GM18517 (cell line): Measurements from ENCODE around the gene TEX53.

Experiments
- ATAC-seq: cut with Tn5 transposase; IDR thresholded peaks from one replicate; pipeline ENCODE4 v1.9.1; 2021; ENCODE audit warnings: mild to moderate bottlenecking, moderate library complexity; ENCODE audit not compliant: unreplicated experiment

The TEX53 gene

DNA sequence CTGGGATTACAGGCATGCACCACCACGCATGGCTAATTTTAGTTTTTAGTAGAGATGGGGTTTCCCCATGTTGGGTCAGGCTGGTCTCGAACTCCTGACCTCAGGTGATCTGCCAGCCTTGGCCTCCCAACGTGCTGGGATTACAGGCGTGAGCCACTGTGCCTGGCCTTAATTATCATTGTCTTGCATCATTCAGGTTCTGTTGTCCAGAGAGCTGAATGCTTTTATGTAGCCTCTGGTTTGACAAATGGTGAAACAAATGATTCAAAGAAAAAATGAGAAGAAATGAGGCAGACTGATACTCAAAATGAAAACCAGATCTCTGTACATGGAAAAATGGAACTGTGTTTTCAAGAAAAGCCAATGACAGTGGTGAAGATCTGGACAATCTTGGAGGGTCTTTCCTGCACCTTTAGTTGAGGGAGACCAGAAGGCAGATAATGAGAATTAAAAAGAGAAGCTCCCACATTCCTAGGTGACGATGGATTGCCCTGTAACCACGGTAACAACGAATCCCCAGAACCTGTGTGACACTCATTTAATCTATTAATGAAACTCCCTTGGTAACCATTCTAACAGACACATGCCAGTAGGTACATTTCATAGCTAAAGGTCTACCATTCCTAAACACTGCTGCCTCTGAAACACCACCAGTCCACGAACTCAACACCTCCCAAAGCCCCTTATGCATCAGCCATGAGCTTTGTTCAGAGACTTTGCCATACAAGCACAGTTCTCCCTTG, 22.8 kb upstream of the TEX53 start:
- ATAC-seq: no peak

- ATAC-seq: no peak
Observed at GRCh38 chr9:114678795-114679194, 21.2 kb upstream of the TEX53 start.

- no peak for ATAC-seq
Observed at GRCh38 chr9:114678130-114678529, 20.5 kb upstream of the TEX53 start.

DNA sequence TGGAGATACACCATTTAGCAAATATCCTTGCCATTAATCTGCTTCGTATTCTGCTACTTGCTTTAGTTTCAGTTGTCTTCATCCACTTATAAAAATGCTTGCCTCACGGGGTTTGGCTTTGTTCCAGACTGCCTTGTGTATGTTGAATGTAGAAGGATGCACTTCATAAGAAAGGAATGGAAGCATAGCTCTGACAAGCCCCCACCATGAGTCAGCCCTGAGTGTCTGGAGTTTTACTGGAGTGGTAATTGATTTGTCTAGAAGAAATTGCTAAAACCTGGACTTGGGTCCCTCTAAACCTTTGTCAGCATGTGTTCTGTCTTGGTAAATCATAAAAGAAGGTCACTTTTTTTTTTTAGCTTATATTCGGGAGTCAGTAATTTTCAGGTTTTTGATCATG, 19.8 kb upstream of the TEX53 start:
- no peak for ATAC-seq

GRCh38 chr9:114676901-114677300, 19.3 kb upstream of the TEX53 start:
- ATAC-seq: no peak

DNA sequence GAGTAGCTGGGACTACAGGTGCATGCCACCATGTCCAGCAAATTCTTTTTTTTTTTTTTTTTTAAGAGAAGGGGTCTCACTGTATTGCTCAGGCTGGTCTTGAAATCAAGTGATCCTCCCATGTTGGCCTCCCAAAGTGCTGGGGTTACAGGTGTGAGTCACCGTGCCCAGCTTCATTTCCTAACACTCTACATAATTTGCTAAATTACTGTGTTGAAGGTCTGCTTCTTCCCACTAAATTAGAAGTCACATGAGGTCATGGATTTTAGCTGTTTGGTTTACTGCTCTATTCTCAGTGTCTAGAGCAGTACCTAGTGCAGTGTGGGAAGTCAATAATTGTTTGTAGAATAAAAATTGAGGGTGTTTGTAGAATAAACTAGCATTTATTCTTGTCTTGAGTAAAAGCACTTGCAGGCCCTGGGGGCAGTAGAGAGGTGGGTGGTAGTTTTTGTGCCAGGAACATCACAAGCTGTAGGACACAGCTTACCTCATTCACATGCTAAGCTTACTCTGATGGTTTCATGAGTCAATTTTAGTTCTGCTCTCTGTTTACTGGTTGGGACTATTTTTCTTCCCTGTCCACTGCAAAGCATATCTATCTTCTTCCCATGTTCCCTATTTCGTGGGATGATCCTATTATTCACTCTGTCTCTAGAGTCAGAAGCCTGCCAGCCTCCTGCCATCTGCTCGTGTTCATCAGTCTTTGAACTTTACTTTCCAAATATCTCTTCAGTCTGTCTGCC, 17.4 kb upstream of the TEX53 start:
- no peak for ATAC-seq

GRCh38 chr9:114674076-114674797, 16.6 kb upstream of the TEX53 start:
- no peak for ATAC-seq

DNA sequence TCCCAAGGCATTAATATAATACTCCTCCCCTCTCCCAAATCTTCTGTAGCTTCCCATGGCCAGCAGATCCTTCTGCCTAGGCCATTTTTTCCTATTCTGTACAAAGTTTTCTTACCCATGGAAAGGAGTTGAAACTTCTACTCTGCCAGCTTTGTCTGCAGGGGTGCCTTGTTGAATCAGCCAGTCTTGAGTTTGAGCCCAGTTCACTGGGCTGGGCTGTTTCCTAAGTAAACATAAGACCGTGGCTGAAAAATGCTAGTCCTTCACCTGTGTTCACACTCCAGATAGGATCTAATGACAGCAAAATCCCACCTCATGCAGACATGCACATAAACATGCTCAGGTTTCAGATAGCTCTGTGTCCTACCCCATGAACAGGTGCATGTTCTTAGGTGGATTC, 14.0 kb upstream of the TEX53 start:
- no peak for ATAC-seq

GRCh38 chr9:114669961-114670360, 12.4 kb upstream of the TEX53 start:
- ATAC-seq: no peak

- ATAC-seq: no peak
Observed at GRCh38 chr9:114668146-114668545, 10.5 kb upstream of the TEX53 start.

- ATAC-seq: no peak
Observed at GRCh38 chr9:114666851-114667250, 9.2 kb upstream of the TEX53 start.

DNA sequence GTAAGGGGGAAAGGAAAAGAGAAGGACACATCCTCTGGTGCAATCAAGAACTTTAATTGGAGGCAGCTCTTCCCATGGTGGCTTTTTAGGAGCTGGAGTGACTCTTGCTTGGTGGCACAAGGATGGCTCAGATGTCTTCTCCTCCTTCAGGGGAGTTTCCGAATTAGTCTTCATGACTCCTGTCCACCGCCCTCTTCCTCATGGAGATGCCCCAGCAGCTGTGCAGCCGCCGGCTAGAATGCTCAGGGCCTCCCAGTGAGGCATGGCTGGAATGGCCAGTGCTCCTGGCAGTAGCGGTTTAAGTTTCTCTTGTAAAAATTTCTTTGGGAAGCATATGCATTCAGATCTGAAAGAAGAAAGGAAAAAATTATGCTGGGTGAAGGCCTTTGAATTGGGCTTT, 8.8 kb upstream of the TEX53 start:
- ATAC-seq: no peak

DNA sequence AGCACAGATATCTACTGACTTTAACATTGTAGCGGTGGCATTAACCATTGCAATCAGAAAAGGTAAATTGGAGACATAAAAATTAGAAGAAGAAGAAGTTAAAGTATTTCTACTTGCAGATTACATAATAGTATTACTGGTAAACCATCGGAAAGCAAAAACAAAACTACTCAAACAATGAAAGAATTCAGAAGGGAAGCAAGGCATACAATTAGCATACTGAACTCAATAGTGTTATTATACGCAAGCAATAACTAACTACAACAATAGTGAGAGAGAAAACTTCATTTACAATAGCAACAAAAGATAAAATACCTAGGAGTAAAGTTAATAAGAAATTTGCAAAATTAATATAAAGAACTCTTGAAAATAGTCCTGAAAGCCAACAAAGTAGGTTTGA, 6.6 kb upstream of the TEX53 start:
- no peak for ATAC-seq

DNA sequence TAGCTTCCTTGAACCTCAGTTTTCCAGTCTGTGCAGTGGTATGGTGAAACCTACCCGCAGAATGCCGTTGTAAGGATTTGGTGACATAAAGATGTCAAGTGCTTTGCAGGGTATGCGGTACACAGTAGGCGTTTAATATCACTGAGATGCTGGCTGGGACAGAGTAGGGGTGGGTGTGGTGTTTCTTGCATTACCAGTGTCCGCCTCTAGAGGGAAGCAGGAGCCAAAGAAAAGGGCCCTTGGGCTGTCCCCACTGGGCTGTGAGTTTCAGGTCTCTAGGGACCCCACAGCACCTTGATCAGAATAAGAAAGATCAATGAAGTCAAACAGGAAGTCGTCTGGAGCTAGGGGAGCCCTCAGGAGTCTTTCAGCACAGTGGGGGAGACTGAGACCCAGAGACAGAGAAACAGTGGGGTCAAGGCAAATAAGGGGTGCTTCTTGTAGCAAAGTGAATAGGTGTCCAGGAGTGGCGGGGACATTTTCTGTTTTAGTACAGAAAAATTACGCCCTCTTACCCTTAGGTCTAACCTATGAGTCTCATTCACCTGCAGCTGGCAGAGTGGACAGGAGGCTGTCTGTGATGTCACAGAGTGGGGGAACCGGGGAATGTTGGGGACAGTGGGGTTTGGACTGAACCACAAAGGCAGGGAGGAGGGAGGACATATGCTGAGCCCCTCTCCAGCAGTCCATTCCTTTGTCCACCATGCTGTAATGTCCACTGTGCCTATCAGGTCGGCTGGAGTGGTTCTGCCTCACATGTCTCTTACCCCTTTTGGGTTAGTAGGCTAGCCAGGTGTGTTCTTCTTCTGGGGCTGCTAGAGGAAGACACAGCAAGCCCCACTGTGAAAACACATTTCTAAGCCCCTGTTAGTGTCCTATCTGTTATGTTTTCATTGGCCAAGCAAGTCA, 4.7 kb upstream of the TEX53 start:
- peak; percentile 55 for ATAC-seq

GRCh38 chr9:114656301-114656700, 1.3 kb downstream of the TEX53 start:
- ATAC-seq: no peak

DNA sequence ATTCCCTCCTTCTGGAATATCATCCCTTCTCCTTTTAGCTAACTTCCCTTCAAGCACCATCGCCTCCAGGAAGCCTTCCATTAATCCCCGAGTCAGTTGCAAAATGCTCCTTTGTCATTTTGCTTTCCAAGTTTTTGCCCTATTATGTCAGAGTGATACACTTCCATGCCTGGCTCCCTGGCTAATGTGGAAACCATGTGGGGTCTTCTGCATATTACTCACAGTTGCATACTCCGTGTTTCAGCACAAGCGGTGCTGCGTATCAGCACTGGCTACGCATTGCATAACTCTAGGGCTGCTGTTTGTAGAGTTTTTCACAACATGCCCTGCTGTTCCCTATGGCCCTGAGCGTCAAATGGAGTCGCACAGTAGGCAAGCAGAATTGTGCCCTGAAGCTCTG, 1.9 kb downstream of the TEX53 start:
- ATAC-seq: no peak

DNA sequence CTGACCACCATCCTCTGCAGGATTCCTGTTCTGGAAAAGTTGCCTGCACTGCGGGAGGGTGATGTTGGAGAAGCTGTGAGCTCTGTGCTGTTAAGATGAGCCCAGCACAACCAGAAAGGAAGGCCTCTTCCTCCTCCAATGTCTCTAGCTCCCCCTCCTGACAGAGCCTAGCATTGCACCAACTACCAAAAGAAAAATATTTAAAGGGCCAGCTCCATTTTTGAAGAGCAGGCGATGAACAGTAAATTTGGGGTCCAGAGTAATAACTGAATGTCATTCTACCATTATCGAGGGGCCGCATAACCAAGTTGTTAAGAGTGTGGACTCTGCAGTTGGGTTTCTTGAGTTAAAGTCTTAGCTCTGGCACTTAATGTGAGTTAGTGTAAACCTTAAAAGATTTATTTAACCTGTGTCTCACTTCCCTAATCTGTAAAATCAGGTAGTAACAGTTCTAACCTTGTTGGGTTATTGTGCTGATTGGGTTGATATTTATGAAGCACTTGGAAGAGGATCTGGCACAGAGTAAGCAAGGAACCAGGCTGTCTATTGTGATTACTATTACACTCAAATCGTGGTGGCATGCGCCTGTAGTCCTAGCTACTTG, 3.9 kb downstream of the TEX53 start:
- ATAC-seq: no peak

DNA sequence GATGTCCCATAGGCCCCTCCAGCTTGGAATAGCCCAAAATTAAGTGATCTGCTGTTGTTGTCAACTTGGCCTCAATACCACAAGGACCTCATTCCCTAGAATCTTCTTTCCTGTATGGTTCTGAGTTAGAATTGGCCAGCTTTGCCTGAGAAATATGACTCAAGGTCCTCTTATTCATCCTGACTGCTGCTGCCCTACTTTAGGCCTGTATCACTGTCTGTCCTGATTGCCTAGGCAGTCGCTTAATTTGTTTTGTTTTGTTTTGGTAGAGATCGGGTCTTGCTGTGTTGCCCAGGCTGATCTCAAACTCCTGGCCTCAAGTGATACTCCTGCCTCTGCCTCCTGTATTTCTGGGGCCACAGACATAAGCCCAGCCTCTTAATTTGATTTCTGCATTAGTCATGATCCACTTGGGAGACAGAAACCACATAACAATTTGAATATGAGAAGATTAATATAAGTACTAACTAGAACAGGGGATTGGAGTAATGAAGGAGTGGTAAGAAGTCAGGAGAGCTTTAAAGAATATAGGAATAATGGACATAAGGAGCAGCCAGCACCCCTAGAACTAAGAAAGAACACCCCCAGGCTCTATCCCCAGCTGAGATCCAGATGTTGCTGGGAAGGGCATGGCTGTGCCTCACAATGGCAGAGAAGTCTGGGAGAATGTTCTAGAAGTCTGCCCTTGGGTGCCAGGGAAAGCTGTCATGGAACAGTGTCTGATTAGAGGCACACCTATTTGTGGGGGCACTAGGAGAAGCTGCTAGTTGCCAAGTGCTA, 4.6 kb downstream of the TEX53 start:
- no peak for ATAC-seq

DNA sequence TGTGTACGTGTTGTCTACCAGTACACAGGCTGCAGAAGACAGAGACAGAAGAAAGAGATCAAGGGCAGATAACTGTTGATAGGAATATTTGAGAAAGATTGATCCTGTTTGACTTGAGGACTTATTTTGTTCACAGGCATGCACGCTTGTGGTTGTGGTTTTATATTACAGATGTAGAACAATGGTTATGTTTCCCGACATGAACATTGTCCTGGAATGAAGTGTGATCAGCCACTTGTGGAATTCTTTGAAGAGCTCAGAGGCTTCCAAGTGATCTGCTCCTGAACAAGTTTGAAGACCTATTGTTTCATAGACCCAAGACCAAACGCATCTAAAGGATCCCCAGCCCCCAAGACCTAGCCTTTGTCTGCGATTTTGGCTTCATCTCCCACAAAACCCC, 13.7 kb downstream of the TEX53 start:
- ATAC-seq: no peak

- ATAC-seq: no peak
Observed at GRCh38 chr9:114643001-114643400, 14.6 kb downstream of the TEX53 start.
